ENCODE measurements around the gene EEFSEC. TPM values are rescaled to one million over a fixed set of nuclear protein-coding genes. Genes with fewer than 3 reads are reported as not detected.

The EEFSEC gene
- total and polyA plus RNA-seq, 11 donors = 17.5 to 48.0 (median 22.5) TPM

- no peak for TF ChIP-seq POLR2A (IDR thresholded peaks at IDR 0.05)
- TF ChIP-seq, protein P1, sequence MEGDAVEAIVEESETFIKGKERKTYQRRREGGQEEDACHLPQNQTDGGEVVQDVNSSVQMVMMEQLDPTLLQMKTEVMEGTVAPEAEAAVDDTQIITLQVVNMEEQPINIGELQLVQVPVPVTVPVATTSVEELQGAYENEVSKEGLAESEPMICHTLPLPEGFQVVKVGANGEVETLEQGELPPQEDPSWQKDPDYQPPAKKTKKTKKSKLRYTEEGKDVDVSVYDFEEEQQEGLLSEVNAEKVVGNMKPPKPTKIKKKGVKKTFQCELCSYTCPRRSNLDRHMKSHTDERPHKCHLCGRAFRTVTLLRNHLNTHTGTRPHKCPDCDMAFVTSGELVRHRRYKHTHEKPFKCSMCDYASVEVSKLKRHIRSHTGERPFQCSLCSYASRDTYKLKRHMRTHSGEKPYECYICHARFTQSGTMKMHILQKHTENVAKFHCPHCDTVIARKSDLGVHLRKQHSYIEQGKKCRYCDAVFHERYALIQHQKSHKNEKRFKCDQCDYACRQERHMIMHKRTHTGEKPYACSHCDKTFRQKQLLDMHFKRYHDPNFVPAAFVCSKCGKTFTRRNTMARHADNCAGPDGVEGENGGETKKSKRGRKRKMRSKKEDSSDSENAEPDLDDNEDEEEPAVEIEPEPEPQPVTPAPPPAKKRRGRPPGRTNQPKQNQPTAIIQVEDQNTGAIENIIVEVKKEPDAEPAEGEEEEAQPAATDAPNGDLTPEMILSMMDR (IDR thresholded peaks at IDR 0.05) = no peak
- Histone ChIP-seq H3K27me3 (no peaks in the 10 kb centered on the region), H3K4me3 (no peak overlapping the region), H3K9me3 (no peaks in the 10 kb centered on the region), H3K36me3 (peaks cover 0 to 40% (median 10%) of the 10 kb centered on the region in 9 donors), H3K27ac (no peak overlapping the region), H3K4me1 (peaks cover 0 to 56% (median 1%) of the 10 kb centered on the region in 12 donors)
- no peak for DNase-seq
- no peak for ATAC-seq
- intact Hi-C loops (cut with DNase I) = no loop called here
- 76 to 87% (median 85%) methylated on average over 12 of the region's 12 CpGs for WGBS, 4 donors
These were observed 185.5 kb downstream of the EEFSEC start for GRCh38 chr3:128338536-128339330.

DNA sequence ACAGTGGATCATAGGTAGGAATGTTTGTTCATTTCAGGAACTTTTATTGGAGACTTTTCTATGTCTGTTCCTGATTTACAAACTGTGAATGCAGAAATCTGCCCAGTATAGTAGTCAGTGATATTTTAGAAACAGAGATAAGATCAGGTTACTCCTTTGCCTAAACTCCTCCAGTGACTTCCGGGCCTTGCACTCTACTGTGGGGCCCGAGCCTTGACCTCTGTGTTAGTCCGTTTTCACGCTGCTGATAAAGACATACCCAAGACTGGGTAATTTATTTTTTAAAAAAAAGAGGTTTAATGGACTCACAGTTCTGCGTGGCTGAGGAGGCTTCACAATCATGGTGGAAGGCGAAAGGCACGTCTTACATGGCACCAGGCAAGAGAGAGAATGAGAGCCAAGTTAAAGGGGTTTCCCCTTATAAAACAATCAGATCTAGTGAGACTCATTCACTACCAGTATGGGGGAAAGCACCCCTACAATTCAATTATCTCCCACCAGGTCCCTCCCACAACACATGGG is 186.3 kb downstream of the EEFSEC start:
- intact Hi-C loops (cut with DNase I) = no loop called here
- no peaks in the 10 kb centered on the region for H3K9me3 ChIP-seq
- peak in 1 of 5 donors; percentile 7 for DNase-seq
- no peak overlapping the region for H3K4me3 ChIP-seq
- no peak overlapping the region for H3K27ac ChIP-seq
- H3K27me3 ChIP-seq = no peaks in the 10 kb centered on the region
- H3K36me3 ChIP-seq = peaks cover 0 to 35% (median 10%) of the 10 kb centered on the region in 9 donors
- WGBS, 4 donors = 66 to 80% (median 72%) methylated on average over 7 of the region's 7 CpGs
- no peak for ATAC-seq
- TF ChIP-seq POLR2A (IDR thresholded peaks at IDR 0.05) = no peak
- TF ChIP-seq, protein P1 (IDR thresholded peaks at IDR 0.05) = no peak
- peaks cover 0 to 59% (median 1%) of the 10 kb centered on the region in 12 donors for H3K4me1 ChIP-seq

- DNase-seq (peak in 1 of 5 donors; percentile 18), ATAC-seq (peak in 2 of 4 donors; percentile 9 to 53)
- WGBS, 4 donors = 68 to 84% (median 76%) methylated on average over 2 of the region's 2 CpGs
- Histone ChIP-seq H3K36me3 (peaks cover 0 to 36% (median 10%) of the 10 kb centered on the region in 9 donors), H3K4me3 (no peak overlapping the region), H3K9me3 (no peaks in the 10 kb centered on the region), H3K27me3 (no peaks in the 10 kb centered on the region), H3K4me1 (peaks cover 0 to 59% (median 1%) of the 10 kb centered on the region in 12 donors), H3K27ac (no peak overlapping the region)
- intact Hi-C loops (cut with DNase I) = no loop called here
- TF ChIP-seq POLR2A (IDR thresholded peaks at IDR 0.05) = no peak
- TF ChIP-seq, protein P1 (IDR thresholded peaks at IDR 0.05) = no peak
These were observed 187.1 kb downstream of the EEFSEC start for GRCh38 chr3:128340198-128340903.
